ENCODE measurements around the gene SPATA6. TPM values are rescaled to one million over a fixed set of nuclear protein-coding genes. Genes with fewer than 3 reads are reported as not detected.
"Not testable (repeated sequence)": the region's sequence is repeated elsewhere in the genome, so short reads cannot be mapped to it uniquely, and the experiment has no call there.

Gene SPATA6
- total RNA-seq, 1 experiment from 2014 or later, result 4.2 TPM

GRCh38 chr1:48488721-48489120 lies 16.7 kb upstream of the SPATA6 start:
- Mint-ChIP-seq H3K27ac (ENCODE audit: low read depth, unreplicated experiment) (no peak overlapping the region), H3K36me3 (ENCODE audit: insufficient read depth, unreplicated experiment) (no peaks in the 10 kb centered on the region), H3K9me3 (ENCODE audit: unreplicated experiment) (no peaks in the 10 kb centered on the region), H3K4me1 (ENCODE audit: insufficient read depth, unreplicated experiment) (peaks cover 3% of the 10 kb centered on the region), H3K27me3 (ENCODE audit: insufficient read depth, unreplicated experiment) (no peaks in the 10 kb centered on the region), H3K4me3 (ENCODE audit: unreplicated experiment) (no peak overlapping the region)
- TF ChIP-seq CTCF (IDR thresholded peaks at IDR 0.05; ENCODE audit: unreplicated experiment), result no peak
- intact Hi-C loops (cut with micrococcal nuclease), result no loop called here
- no TSS peak for BruUV-seq (replicated peaks)
- ChIA-PET CTCF (interaction anchor here (0.6 to 1.4 kb wide), 5 partner anchors 9 to 382 kb away, joined by 3 to 8 read pairs (median 3); no protein-coding TSS in a partner anchor), POLR2A (no interaction called here)
- DNase-seq (ENCODE audit: unreplicated experiment), result no peak

GRCh38 chr1:48480504-48480903 lies 8.5 kb upstream of the SPATA6 start:
- BruUV-seq (replicated peaks), result no TSS peak
- POLR2A ChIA-PET, result no interaction called here
- no peak for DNase-seq (ENCODE audit: unreplicated experiment)
- Mint-ChIP-seq H3K27me3 (ENCODE audit: insufficient read depth, unreplicated experiment) (peaks cover 12% of the 10 kb centered on the region), H3K4me3 (ENCODE audit: unreplicated experiment) (no peak overlapping the region), H3K36me3 (ENCODE audit: insufficient read depth, unreplicated experiment) (no peaks in the 10 kb centered on the region), H3K4me1 (ENCODE audit: insufficient read depth, unreplicated experiment) (no peaks in the 10 kb centered on the region), H3K27ac (ENCODE audit: low read depth, unreplicated experiment) (no peak overlapping the region), H3K9me3 (ENCODE audit: unreplicated experiment) (no peaks in the 10 kb centered on the region)
- CTCF ChIA-PET, result interaction anchor here (1.0 to 1.9 kb wide), 2 partner anchors 14 to 17 kb away, joined by 3 to 7 read pairs; no protein-coding TSS in a partner anchor
- TF ChIP-seq CTCF (IDR thresholded peaks at IDR 0.05; ENCODE audit: unreplicated experiment), result no peak
- intact Hi-C loops (cut with micrococcal nuclease), result no loop called here

- DNase-seq (ENCODE audit: unreplicated experiment); POLR2A ChIA-PET; H3K4me3 Mint-ChIP-seq (ENCODE audit: unreplicated experiment); intact Hi-C loops (cut with micrococcal nuclease); CTCF ChIA-PET; H3K36me3 Mint-ChIP-seq (ENCODE audit: insufficient read depth, unreplicated experiment); BruUV-seq (replicated peaks); H3K4me1 Mint-ChIP-seq (ENCODE audit: insufficient read depth, unreplicated experiment); H3K9me3 Mint-ChIP-seq (ENCODE audit: unreplicated experiment); H3K27ac Mint-ChIP-seq (ENCODE audit: low read depth, unreplicated experiment): not testable (repeated sequence)
- H3K27me3 Mint-ChIP-seq (ENCODE audit: insufficient read depth, unreplicated experiment), result peaks cover 12% of the 10 kb centered on the region
Observed at GRCh38 chr1:48480023-48480422, 8.0 kb upstream of the SPATA6 start.

- Mint-ChIP-seq H3K27ac (ENCODE audit: low read depth, unreplicated experiment) (peak overlapping the region; percentile 93), H3K9me3 (ENCODE audit: unreplicated experiment) (no peaks in the 10 kb centered on the region), H3K27me3 (ENCODE audit: insufficient read depth, unreplicated experiment) (no peaks in the 10 kb centered on the region), H3K36me3 (ENCODE audit: insufficient read depth, unreplicated experiment) (no peaks in the 10 kb centered on the region), H3K4me1 (ENCODE audit: insufficient read depth, unreplicated experiment) (peaks cover 19% of the 10 kb centered on the region), H3K4me3 (ENCODE audit: unreplicated experiment) (peak overlapping the region; percentile 82)
- ChIA-PET CTCF (interaction anchor here (0.6 to 1.7 kb wide), 5 partner anchors 22 to 443 kb away, joined by 3 to 7 read pairs (median 4); no protein-coding TSS in a partner anchor), POLR2A (interaction anchor here (0.8 to 2.3 kb wide), 9 partner anchors 10 to 454 kb away, joined by 3 to 10 read pairs (median 3); no protein-coding TSS in a partner anchor)
- no peak for TF ChIP-seq CTCF (IDR thresholded peaks at IDR 0.05; ENCODE audit: unreplicated experiment)
- DNase-seq (ENCODE audit: unreplicated experiment), result no peak
- intact Hi-C loops (cut with micrococcal nuclease), result no loop called here
- TSS peak; percentile 97 for BruUV-seq (replicated peaks)
Observed at GRCh38 chr1:48472638-48473037, 634 bp upstream of the SPATA6 start.

Measured in MCF 10A (cell line).